Measurements from ENCODE around the gene DAB1.

GRCh38 chr1:57156907-57157306 is 267.0 kb downstream of the DAB1 start:
- TF ChIP-seq CTCF (IDR thresholded peaks at IDR 0.05; ENCODE audit: poor library complexity, severe bottlenecking) (no peak), TAF1 (IDR thresholded peaks at IDR 0.05; ENCODE audit: low read depth) (no peak)

All from neural cell (in vitro differentiated cells).